GM18502 (cell line): ENCODE results near the gene ORAI1.
"Not testable (repeated sequence)": the region's sequence is repeated elsewhere in the genome, so short reads cannot be mapped to it uniquely, and the experiment has no call there.

Experiments
- ATAC-seq: cut with Tn5 transposase; IDR thresholded peaks from one replicate; pipeline ENCODE4 v1.9.1; 2021; ENCODE audit warnings: mild to moderate bottlenecking; ENCODE audit not compliant: unreplicated experiment, poor library complexity

The ORAI1 gene

DNA sequence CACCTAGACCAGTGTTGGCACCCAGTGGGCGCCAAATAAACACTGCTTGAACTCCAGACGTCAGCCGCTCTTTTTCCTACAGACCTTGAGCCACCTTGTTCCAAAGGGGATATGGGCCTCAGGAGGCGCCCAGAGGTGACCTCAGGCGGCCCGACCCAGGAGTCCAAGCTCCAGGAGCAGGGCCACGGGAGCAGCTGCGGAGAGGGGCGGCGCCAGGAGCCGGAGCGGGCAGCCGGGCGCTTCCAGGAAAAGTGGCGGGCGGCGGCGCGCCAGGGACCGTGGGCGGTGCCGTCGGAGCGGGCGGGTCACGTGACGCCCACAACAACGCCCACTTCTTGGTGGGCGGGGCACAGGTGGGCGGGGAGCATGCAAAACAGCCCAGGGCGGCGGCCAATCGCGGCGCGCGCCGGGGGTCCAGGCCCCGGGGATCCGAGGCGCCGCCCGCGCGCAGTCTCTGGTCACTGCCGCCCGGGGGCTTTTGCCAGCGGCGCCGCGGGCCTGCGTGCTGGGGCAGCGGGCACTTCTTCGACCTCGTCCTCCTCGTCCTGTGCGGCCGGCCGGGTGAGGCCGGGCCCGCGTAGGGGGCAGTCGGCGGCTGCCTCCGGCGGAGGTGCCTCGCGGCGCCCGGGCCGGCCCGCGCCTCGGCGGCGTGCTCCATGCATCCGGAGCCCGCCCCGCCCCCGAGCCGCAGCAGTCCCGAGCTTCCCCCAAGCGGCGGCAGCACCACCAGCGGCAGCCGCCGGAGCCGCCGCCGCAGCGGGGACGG, at the start of gene ORAI1:
TSS of gene ORAI1 (plus strand) at position 444 of the 766 bp plus-strand sequence.
- peak; percentile 70 for ATAC-seq

DNA sequence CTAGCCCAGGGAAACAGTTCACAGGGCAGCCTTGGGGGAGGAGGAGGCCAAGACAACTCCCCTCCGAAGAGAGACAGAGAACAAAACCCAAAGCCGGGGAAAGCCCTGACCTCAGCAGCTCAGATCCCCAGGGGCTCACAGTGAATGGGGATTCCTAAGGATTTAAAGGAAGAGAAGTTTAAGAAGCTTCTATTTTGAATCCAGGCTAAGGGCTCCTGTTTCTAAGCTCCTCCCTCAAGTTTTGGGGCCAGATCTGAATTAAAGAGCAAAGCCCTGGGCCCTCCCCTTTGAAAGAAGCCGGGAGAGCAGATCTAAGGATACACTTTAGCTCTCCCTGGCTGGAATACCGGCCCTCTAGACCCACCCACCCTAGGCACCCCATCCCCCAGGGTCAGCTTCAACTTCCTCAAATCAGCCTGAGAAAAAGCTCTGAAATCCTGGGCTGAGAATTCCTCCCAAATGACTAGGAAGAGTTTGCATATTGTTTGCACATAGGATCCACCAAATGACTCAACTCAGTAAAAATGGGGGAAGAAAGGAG, 49.4 kb upstream of the ORAI1 start:
- ATAC-seq: no peak

DNA sequence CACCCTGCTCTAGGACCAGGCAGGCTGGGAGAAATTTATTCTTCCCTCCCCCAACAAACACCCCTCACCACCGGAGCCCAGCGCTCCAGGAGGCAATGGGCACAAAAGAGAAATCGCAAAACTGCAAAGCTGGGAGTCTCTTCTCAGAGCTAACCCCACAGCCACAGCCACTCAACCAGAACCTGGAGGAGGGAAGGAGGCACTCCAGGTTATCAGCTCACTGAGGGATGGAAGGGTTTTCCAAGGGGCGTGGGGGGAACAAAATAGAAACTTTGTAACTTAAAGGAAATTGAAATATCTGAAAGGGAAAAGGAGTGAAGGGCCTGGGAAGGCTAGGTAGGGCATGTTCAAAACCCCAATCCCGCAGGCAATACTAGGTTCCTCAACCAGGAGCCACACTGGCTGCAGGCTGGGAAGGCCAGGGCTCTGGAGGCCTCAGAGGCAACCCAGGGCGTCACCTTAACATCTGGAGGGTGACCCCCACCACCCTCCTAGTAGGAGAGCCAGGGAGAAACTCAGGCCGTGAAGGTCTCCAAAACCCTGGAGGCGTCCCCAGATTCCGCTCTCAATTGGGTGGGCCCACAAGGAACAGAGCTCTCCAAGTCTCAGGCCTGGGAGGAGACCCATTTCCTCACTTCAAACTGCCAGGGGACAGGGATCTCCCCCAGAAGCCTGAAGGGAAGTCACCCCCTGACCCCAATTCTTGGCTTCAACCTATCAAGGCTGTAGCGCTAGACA, 48.7 kb upstream of the ORAI1 start:
- ATAC-seq: no peak

DNA sequence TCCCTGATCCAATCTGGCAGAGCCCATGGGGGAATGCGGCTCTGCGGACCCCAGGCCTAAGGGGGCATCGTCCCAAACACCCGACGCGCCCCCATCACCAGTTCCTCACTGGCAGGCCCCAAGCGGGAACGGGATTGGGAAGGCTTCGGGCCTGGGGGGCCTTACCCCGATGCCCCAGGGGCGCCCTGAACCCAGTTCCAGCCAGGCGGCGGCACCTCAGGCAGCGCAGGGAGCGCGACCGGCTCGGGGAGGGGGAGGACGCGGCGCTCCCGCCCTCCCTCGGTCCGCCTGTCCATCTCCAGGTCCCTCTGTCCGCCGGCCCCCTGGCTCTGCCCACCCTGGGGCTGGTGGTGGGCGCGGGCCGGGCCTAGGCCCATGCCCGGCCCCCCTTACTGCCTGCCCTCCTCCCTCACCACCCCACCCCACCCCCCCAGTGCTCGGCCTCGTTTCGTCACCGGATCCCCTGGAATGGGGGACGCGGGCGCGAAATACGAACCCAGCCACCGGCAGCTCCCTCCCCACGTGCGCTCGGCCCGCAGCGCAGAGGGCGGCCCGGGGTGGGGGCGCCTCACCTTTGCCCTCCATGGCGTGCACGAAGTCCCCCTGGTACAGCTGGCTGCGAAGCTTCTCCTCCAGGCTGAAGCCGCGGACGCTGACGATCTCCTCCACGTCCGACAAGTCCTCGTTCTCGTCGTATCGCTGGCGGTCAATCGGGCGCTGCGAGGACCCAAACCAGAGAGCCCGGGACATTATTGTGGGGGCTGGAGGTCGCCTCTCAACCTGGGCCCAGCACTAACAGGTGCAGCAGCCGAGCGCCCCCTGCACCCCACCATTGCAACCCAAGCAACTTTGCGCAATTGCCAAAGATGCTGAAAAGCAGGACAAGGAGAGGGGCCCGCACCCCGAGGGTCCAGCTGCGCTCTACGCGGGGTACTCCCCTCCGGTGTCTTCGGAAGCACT, 47.8 kb upstream of the ORAI1 start:
- ATAC-seq: no peak

DNA sequence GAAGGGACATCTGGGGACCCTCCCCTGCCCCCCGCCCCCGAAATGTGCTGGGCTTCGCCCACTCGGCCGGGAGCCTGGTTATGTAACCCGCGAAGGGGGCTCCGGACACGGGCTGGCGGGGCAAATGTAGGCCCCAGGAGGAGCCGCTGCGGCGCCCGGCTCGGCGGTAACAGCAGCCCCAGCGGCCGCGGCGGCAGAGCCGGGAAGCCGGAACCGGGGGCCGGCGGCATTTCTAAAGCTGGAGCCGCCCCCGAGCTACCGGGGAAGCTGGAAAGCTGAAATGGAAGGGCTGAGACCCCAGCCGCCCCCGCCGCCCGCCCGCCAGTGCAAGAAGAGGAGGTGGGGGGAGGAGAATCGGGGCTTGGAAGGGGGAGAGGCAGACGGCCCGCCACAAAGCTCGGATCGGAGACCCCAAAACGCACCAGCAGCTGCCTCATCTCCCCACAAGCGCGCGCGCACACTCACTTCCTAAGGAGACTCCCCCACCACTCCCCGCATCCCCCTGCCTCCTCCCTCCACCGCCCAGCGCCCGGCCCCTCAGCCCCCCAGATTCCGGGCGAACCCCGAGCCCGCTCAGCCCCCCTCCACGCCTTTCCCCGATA, 47.0 kb upstream of the ORAI1 start:
- ATAC-seq: no peak

DNA sequence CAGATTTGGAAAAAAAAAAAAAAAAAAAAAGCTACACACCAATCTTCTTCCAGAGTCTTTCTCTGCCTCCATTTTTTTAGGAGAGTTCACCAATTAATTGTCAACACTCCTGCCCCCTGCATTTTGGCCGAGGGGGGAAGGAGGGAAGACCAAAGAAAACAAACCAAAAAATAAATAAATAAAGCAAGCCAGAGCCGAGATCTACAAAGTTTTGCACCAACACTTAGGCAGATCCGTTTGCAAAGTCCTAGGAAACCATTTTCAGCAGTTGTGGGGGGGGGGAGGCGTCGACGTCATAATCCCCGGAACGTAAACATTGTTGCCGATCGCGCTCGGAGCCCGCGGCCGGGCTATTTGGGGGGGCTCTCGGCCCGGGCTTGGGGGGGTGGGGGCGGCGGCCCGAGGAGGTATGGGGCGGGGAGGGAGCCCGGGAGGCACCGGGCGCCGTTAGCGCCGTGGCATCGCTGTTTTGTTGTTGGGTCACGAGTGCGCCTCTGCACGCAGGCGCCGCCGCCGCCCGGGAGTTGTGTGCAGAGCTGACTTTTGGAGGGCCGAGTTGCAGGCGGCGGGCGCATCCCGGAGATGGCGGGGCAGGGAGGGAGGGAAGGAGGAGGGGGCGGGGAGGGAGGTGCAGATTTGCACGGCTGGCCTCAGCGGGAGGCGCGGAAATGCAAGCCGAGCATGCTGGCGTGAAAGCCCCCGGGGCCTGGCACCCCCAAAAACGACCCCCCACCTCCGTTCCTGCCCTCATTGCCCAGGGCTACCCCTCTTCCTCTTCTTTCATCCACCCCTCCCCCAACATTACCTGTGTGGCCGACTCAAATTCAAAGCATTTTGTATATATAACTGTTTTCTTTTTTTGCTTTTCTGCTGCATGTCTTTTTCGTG, 46.1 kb upstream of the ORAI1 start:
- no peak for ATAC-seq

DNA sequence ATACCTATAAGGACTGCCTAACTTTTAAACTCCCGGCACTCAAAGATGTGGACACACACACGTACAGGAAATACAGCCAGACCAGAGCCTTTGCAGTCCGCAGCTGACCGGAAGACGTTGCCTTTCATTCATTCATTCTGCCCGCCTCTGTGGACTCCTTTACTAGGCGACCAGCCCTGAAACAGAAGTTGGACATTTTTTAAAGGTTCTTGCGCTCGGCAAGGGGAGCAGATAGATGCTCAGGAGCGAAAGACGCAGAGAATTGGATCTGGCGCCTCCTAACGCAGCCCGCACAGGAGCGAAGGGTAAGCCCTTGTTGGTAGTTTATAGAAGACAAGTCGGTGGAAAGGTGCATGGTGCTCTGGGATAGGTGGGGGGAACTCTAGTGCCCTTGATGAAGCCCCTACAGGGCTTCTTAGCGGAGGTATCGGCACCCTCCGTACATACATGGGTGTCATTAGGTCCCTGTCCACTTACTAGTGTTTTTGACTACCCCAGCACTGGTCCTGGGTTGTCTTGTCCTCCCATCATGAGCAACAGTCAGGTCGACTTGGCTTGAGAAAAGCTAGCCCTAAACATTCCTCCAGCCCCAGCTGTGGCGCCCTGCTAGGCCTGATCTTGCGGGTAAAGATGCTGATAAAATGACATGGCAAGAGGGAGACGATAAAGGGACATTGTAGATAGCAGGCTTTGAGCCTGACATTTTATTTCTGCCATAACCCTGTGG, 45.2 kb upstream of the ORAI1 start, which contains the start of gene KDM2B:
TSS of gene KDM2B (minus strand) at position 65 of the 727 bp plus-strand sequence. CDS start 112 bp downstream, outside the sequence.
- no peak for ATAC-seq

DNA sequence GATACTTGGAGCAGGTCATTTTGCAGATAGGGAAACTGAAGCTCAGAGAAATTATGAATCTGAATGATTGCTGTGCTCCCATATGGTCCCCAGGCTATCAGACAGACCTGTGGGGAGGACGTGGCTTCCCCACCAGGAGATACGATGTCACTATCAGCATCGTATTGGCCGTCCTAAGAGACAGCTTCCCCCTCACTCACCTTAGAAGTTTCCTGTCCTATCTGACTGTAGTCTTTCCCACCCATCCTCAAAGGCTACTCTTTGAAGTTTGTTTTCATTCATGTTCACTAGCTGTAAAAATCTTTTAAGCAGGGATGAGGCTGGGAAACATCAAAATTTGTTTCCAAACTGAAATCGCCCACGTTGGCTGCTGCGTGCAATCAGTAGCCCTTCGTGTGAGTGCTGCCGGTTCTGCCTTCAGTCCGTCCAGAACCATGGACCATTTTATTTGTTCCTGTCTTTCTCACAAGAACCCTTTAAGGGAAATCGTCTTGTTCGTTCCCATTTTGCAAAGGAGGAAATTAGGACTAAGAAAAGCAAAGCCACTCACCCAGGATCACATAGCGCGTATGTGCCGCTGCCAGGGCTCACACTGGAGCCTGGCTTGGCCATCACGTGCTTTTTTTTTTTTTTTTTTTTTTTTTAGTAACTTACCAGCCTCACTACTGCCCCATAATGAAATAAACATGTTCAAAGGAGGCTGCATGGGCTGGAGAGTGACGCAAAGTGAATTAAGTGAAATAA, 44.5 kb upstream of the ORAI1 start:
- ATAC-seq: no peak

DNA sequence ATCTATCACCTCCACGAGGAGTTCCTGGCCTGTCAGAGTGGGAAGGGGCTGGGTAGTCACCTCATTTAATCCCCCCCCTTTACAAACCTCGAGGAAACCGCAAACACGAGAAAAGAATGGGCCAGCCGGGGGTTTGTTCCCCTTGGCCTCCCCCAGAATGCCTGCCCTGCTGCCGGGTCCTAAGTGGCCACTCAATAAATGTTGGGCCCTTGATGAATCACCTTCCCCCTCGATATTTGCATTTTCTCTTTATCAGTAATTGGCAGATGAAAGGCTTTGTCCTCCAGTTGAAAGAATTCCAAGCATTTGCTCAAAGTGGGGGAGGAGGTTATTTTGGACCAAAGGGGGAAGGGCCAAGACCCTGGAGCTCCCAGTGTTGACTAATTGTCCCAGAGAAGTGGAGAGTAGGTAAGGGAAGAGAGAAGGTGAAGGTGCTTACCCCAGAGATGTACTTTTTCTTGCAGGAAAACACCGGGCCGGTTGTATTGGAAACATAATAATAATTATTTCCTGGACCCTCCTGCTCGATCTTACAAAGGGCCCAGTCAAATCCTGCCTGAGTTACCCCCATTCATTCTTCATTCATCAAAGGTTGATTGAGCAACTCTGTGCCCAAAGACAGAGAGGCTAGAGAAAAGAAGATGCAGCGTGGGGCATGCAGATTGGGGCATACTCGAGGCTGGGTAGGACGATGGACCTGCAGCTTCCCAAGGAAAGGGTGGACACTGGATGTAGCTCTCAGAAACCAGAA, 43.6 kb upstream of the ORAI1 start:
- no peak for ATAC-seq

DNA sequence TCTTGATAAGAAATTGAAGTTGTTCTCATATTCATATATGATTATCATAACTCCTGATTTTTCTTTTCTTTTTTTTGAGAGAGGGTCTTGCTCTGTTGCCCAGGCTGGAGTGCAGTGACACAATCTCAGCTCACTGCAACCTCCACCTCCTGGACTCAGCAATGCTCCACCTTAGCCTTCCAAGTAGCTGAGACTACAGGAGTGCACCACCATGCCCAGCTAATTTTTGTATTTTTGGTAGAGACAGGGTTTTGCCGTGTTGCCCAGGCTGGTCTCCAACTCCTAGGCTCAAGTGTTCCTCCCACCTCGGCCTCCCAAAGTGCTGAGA, 43.0 kb upstream of the ORAI1 start:
- not testable (repeated sequence) for ATAC-seq

DNA sequence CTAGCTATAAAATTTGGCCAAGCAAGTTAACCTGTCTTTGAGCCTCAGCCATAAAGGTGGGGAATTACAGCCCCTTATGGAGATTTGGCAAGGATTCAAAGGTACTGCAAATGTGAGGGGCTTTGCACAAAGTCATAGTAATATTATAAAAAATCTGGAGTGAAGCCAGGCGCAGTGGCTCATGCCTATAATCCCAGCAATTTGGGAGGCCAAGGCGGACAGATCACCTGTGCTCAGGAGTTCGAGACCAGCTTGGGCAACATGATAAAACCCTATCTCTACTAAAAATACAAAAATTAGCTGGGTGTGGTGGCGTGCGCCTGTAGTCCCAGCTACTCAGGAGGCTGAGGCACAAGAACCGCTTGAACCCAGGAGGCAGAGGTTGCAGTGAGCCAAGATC, 41.4 kb upstream of the ORAI1 start:
- ATAC-seq: not testable (repeated sequence)

DNA sequence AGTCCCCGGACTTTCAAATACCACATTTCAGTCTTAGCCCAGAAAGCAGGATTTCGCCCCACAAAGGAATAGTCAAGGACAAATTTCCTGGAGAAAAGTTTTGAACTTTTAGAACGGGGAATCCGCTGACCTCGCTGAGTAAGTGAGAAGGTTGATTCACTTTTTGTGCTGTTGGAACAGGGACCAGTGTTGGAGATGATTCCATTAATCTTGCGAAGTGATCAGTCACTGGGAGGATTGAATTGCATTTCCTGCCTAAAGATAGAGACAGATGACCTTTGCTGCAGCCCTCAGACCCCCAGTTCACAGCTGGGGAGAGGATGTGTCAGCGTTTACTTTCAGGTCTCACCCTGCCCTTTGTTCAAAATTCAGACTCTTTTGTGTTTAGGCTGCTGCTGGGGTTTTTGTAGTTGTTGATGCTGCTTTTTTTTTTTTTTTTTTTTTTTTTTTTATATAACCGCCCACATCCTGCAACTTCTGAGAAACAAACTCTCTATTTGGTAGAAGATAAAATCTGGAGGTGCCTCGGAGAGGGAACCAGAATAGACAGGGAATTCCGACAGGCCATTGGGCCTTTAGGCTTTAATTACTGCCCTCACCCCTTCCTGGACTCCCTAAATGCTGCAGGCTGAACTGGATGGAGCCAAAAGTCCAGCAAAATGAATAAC, 35.7 kb upstream of the ORAI1 start:
- ATAC-seq: peak; percentile 64

DNA sequence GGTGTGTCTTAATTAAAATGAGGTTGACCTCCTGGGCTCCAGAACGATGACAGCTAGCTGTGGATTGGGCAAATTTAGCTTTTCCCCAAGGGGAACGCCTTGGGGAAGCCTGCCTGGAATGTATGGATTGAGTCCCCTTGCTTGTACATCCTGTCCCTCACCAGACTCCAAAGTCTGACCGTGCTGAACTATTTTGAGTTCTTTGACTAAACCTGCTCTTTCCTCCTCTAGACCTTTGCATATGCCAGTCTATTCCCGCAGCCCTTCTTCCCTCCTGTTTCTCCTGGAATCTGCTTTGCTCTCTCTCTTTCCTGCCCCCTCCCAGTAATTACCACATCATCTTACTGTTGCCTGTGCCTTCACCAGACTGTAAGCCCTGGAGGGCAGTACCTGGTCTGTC, 34.0 kb upstream of the ORAI1 start:
- ATAC-seq: no peak

DNA sequence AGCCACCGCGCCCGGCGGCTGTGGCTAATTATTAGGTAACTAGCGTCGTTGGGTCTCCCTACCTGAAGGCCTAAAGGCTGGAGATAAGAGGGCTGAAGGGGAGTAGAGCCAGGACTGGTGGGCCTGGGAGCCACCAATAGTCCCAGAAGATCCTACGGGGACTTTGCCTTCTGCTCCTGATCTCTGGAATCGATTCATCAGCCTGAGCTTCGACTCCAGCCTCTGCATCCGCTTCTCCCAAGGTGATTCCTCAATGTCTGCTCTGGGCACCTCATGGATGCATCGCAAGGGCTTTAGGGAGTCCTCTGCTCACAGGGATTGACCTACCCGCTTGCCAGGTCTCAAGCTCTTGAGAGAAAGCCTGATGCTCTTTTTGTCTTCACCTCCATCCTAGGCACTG, 30.8 kb upstream of the ORAI1 start:
- ATAC-seq: no peak

DNA sequence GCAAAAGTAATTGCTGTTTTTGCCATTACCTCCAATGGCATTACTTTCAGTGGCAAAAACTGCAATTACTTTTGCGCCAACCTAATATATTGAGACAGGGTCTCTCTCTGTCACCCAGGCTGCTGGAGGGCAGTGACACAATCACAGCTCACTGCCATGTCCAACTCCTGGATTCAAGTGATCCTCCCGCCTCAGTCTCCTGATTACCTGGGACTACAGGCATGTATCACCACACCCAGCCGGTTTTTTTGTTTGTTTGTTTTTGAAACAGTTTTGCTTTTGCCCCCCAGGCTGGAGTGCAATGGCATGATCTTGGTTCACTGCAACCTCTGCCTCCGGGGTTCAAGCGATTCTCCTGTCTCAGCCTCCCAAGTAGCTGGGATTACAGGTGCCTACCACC, 29.8 kb upstream of the ORAI1 start:
- no peak for ATAC-seq

DNA sequence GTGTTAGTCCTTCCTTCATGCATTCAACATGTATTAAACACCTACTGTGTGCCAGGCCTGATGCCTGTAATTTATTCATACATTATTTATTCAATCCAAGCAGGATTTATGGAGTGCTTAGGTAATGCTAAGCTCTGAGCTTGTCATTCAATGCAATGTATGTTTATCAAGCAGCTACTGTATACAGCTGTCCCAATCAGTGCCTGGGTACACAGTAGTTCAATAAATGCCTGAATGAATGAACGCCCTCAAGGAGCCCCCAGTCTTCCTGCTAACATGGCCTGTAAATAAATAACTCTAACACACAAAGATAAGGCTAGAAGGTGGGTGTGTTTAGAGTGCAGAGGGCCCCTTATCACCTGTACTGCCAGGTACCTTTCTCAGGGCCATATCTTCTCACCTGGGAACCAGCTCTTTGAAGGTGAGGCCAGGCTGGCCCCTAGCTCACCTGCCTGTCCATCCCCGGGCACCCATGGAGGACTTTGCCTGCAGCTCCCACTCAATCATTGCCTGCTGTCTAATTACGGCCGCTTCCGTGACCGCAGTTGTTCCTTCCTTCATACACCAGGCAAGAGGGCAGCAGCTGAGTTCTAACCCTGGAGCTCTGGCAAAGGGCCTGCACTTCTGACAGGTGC, 25.5 kb upstream of the ORAI1 start:
- ATAC-seq: no peak
